K562 (cell line): ENCODE data around the gene CCL8. TPM values are rescaled to one million over a fixed set of nuclear protein-coding genes. Genes with fewer than 3 reads are reported as not detected.

Experiments
- ATAC-seq: fragments of 200-7000 bp; cut with Tn5 transposase; 3 replicates; pipeline ENCODE4 v1.9.1; 2020; ENCODE audit warnings: moderate library complexity
- BruUV-seq: library from RNA; stranded (reverse); fragments of 400-500 nt; replicated peaks from 2 replicates; lab custom pipeline; 2021; lab: Mats Ljungman, UMichigan
- CTCF ChIA-PET: fragments of 300-600 bp; formaldehyde crosslinking; extraction: SDS; loops from one replicate; lab custom pipeline; 2021; ENCODE audit warnings: low intra/inter-chr PET ratio; lab: Yijun Ruan, JAX
- POLR2A ChIA-PET: fragments of 300-600, 350-650 bp; sonication (Branson Sonifier 250); formaldehyde crosslinking; extraction: SDS; loops from one replicate; lab custom pipeline; 2021; ENCODE audit warnings: antibody characterized with exemption, inconsistent platforms; lab: Yijun Ruan, JAX
- DNase-seq, 4 experiments: peaks; one replicate each; pipeline versions ENCODE4 v3.0.0 to v3.0.0-alpha.2; 2011 to 2018; ENCODE audit warnings: low spot score in 3 of 4, mixed read lengths in 3 of 4; ENCODE audit errors: extremely low read depth in 1 of 4
- FAIRE-seq: peaks from 2 replicates; lab custom pipeline; 2011; peaks lifted over from hg19 to GRCh38; lab: Jason Lieb, UNC
- H2AFZ ChIP-seq: 2 replicates; pipeline ENCODE4 v1.6.0; 2011; ENCODE audit warnings: low read depth, low read length, control low read depth, inconsistent platforms
- H3K27ac ChIP-seq: fragments of 200-600 bp; 3 replicates; pipeline ENCODE4 v1.8.0; 2011; ENCODE audit warnings: low read depth, mild to moderate bottlenecking, control low read depth, inconsistent platforms, low read length, moderate library complexity, mixed read lengths; ENCODE audit errors: extremely low read depth
- H3K27me3 ChIP-seq, 2 experiments: fragments of 300-600 bp in 1 of 2; 2 replicates in 1 of 2; 3 replicates in 1 of 2; pipeline versions ENCODE4 v1.6.0 to v1.8.0; 2011; ENCODE audit warnings: inconsistent platforms in 2 of 2, low read length in 2 of 2, mild to moderate bottlenecking in 1 of 2, mixed read lengths in 1 of 2, moderate library complexity in 1 of 2; ENCODE audit not compliant: control insufficient read depth in 2 of 2, insufficient read depth in 2 of 2
- H3K36me3 ChIP-seq: fragments of 300-600 bp; 3 replicates; pipeline ENCODE4 v1.8.0; 2011; ENCODE audit warnings: mild to moderate bottlenecking, low read length, inconsistent platforms; ENCODE audit not compliant: control insufficient read depth, insufficient read depth
- H3K4me1 ChIP-seq, 2 experiments: fragments of 200-600 bp in 1 of 2; replicated peaks in 1 of 2; 2 replicates in 1 of 2; 3 replicates in 1 of 2; pipeline versions ENCODE4 v1.5.1 to v1.8.0; 2011; ENCODE audit warnings: inconsistent platforms in 2 of 2, low read length in 2 of 2, mild to moderate bottlenecking in 1 of 2, mixed read lengths in 1 of 2, moderate library complexity in 1 of 2; ENCODE audit not compliant: control insufficient read depth in 2 of 2, insufficient read depth in 2 of 2
- H3K4me2 ChIP-seq: 2 replicates; pipeline ENCODE4 v1.6.1; 2011; ENCODE audit warnings: low read length, control low read depth, inconsistent platforms, mixed read lengths; ENCODE audit not compliant: insufficient read depth
- H3K4me3 ChIP-seq: fragments of 200-600 bp; sonication (generic), shearing (Covaris generic); 2 replicates; pipeline ENCODE4 v1.5.1; 2016; ENCODE audit warnings: control low read depth, inconsistent platforms
- H3K79me2 ChIP-seq: fragments of 200-600 bp; 3 replicates; pipeline ENCODE4 v1.8.0; 2011; ENCODE audit warnings: low read length, inconsistent platforms; ENCODE audit not compliant: control insufficient read depth, insufficient read depth
- H3K9ac ChIP-seq, 2 experiments: 2 replicates each; pipeline versions ENCODE4 v1.6.0 to v1.6.1; 2011; ENCODE audit warnings: low read depth in 2 of 2, low read length in 2 of 2, control low read depth in 1 of 2, inconsistent platforms in 1 of 2, mild to moderate bottlenecking in 1 of 2, mixed read lengths in 1 of 2; ENCODE audit not compliant: insufficient read depth in 1 of 2
- H3K9me1 ChIP-seq: one replicate; pipeline ENCODE4 v1.6.0; 2011; ENCODE audit warnings: inconsistent platforms, mild to moderate bottlenecking, low read length, moderate library complexity; ENCODE audit not compliant: control insufficient read depth, insufficient read depth
- H3K9me3 ChIP-seq: replicated peaks from 2 replicates; pipeline ENCODE4 v1.5.1; 2011; ENCODE audit warnings: low read depth, low read length, inconsistent platforms; ENCODE audit not compliant: control insufficient read depth, insufficient read depth
- H4K20me1 ChIP-seq: replicated peaks from 2 replicates; pipeline ENCODE4 v1.6.1; 2011; ENCODE audit warnings: low read length, inconsistent platforms, mixed read lengths; ENCODE audit not compliant: control insufficient read depth, insufficient read depth
- ARID2 ChIP-seq: fragments of 450-650 bp; IDR thresholded peaks from 2 replicates; pipeline ENCODE4 v1.6.1; 2017; ENCODE audit warnings: antibody characterized with exemption, mild to moderate bottlenecking
- BDP1 ChIP-seq: IDR thresholded peaks from 3 replicates; pipeline ENCODE4 v1.6.1; 2011; ENCODE audit not compliant: insufficient read length, insufficient read depth
- CHD2 ChIP-seq: IDR thresholded peaks from 2 replicates; pipeline ENCODE4 v1.6.1; 2011; ENCODE audit warnings: low read depth, low read length
- CXXC5 ChIP-seq: fragments of 250-450 bp; sonication (Bioruptor Pico); IDR thresholded peaks from 2 replicates; pipeline ENCODE4 v1.8.0; 2022; ENCODE audit warnings: inconsistent platforms, mild to moderate bottlenecking, moderate library complexity
- DMBX1 ChIP-seq: fragments of 250-450 bp; sonication (Bioruptor Pico); IDR thresholded peaks from 2 replicates; pipeline ENCODE4 v1.8.0; 2022; ENCODE audit warnings: inconsistent platforms, mild to moderate bottlenecking, moderate library complexity, borderline replicate concordance
- FOXJ3 ChIP-seq: sonication (generic); formaldehyde crosslinking; IDR thresholded peaks from 2 replicates; pipeline ENCODE4 v1.4.0; 2020; ENCODE audit warnings: mild to moderate bottlenecking, missing genetic modification reagents
- FOXK2 ChIP-seq, 2 experiments: fragments of 450-650 bp; IDR thresholded peaks in 1 of 2; conservative IDR thresholded peaks in 1 of 2; 2 replicates each; pipeline ENCODE4 v1.6.1; 2016; ENCODE audit warnings: low read depth in 2 of 2, mild to moderate bottlenecking in 1 of 2
- GABPA ChIP-seq: fragments of 200-800 bp; sonication (Bioruptor generic); conservative IDR thresholded peaks from 2 replicates; pipeline ENCODE4 v1.6.1; 2016; ENCODE audit warnings: low read depth, missing genetic modification characterization, missing compliant biosample characterization
- HNRNPH1 ChIP-seq: fragments of 200-400 bp; formaldehyde crosslinking; optimal IDR thresholded peaks from 2 replicates; pipeline ENCODE3; 2017; ENCODE audit warnings: low read depth, mild to moderate bottlenecking, low read length, moderate library complexity
- JUN ChIP-seq, 2 experiments: sonication (generic) in 1 of 2; formaldehyde crosslinking in 1 of 2; IDR thresholded peaks; 2 replicates each; pipeline versions ENCODE4 v1.6.1 to v1.8.0; 2012 to 2022; ENCODE audit warnings: borderline replicate concordance in 2 of 2, mild to moderate bottlenecking in 2 of 2, improper control_type of control experiment in 1 of 2, low read depth in 1 of 2, low read length in 1 of 2, missing genetic modification reagents in 1 of 2
- KLF6 ChIP-seq: fragments of 250-450 bp; sonication (Bioruptor Pico); IDR thresholded peaks from 2 replicates; pipeline ENCODE4 v1.4.0; 2020; ENCODE audit warnings: mild to moderate bottlenecking, moderate library complexity, borderline replicate concordance
- LEF1 ChIP-seq: fragments of 450-650 bp; IDR thresholded peaks from 2 replicates; pipeline ENCODE4 v1.6.1; 2016; ENCODE audit warnings: mild to moderate bottlenecking
- POLR2H ChIP-seq: IDR thresholded peaks from 2 replicates; pipeline ENCODE4 v1.6.1; 2016; ENCODE audit warnings: missing genetic modification characterization, low read depth, mild to moderate bottlenecking, control low read depth, missing compliant biosample characterization, moderate library complexity
- RBFOX2 ChIP-seq: fragments of 200-400 bp; formaldehyde crosslinking; IDR thresholded peaks from 2 replicates; pipeline ENCODE4 v1.6.1; 2017; ENCODE audit warnings: low read depth, mild to moderate bottlenecking, low read length, moderate library complexity
- SMARCA4 ChIP-seq: fragments of 450-650 bp; IDR thresholded peaks from 2 replicates; pipeline ENCODE4 v1.6.1; 2016
- SREBF2 ChIP-seq: sonication (generic); formaldehyde crosslinking; IDR thresholded peaks from 2 replicates; pipeline ENCODE4 v1.4.0; 2020; ENCODE audit warnings: mild to moderate bottlenecking, missing genetic modification reagents
- TCFL5 ChIP-seq: fragments of 250-450 bp; sonication (Bioruptor Pico); conservative IDR thresholded peaks from 2 replicates; pipeline ENCODE4 v1.6.1; 2021; ENCODE audit warnings: mild to moderate bottlenecking, moderate library complexity, matching md5 sums
- ZNF143 ChIP-seq: sonication (generic); formaldehyde crosslinking; IDR thresholded peaks from 2 replicates; pipeline ENCODE4 v1.9.0; 2022; ENCODE audit warnings: mild to moderate bottlenecking, missing genetic modification reagents
- ZNF311 ChIP-seq: fragments of 250-450 bp; sonication (Bioruptor Pico); IDR thresholded peaks from 2 replicates; pipeline ENCODE4 v1.4.0; 2020; ENCODE audit warnings: mild to moderate bottlenecking, moderate library complexity
- WGBS: fragments of 100-300 bp; shearing (Covaris generic); methylation state at CpG from one replicate; pipeline ENCODE4 v1.1.6; 2016; ENCODE audit warnings: low coverage, mixed read lengths; ENCODE audit not compliant: insufficient coverage; ENCODE audit errors: missing lambda C conversion rate; 5-methylcytosine and 5-hydroxymethylcytosine counted together
- in situ Hi-C: fragments of 300-500 bp; cut with MboI; formaldehyde crosslinking; loops from 4 replicates; pipeline ENCODE4 v1.15.0; 2018; ENCODE audit warnings: inconsistent platforms, mixed read lengths
- intact Hi-C: fragments of 100-400 bp; cut with micrococcal nuclease; formaldehyde crosslinking; loops from 2 replicates; pipeline ENCODE4 v1.14.2; 2022
- polyA plus RNA-seq, 8 experiments: library from polyadenylated mRNA; depleted of rRNA in 4 of 8; stranded (reverse) in 5 of 8; unstranded in 3 of 8; fragments of >200 nt; fragmentation: Nextera tagmentation in 2 of 8; fragmentation: Illumina TruSeq in 1 of 8; extraction: Ambion mirVana in 2 of 8; extraction: Trizol in 1 of 8; gene quantifications; 2 replicates each; pipeline versions ENCODE4 v1.2.1 to v1.2.3, GENCODE V29; 2011 to 2014; ENCODE audit warnings: inconsistent platforms in 1 of 8, missing spikeins in 1 of 8
- total RNA-seq, 7 experiments: library from RNA; depleted of rRNA in 6 of 7; stranded (reverse); fragments of >200 nt in 6 of 7; fragmentation: Illumina TruSeq in 2 of 7; extraction: Trizol in 2 of 7; gene quantifications; 2 replicates each; pipeline versions ENCODE4 v1.2.1 to v1.2.3, GENCODE V29; 2011 to 2021; ENCODE audit warnings: low replicate concordance in 1 of 7
- TF ChIP-seq, protein P1 (sequence below): fragments of 200-800 bp; sonication (Bioruptor generic); IDR thresholded peaks from 2 replicates; pipeline ENCODE4 v1.6.1; 2017; ENCODE audit warnings: missing genetic modification characterization, missing compliant biosample characterization
- TF ChIP-seq, protein P2 (sequence below): fragments of 450-650 bp; formaldehyde crosslinking; IDR thresholded peaks from 2 replicates; pipeline ENCODE4 v1.4.0; 2022; ENCODE audit warnings: mild to moderate bottlenecking, moderate library complexity

CCL8 gene
- total and polyA plus RNA-seq, 9 of the 15 experiments (the other 6 are each of a cell fraction or from before 2014, with no cell fraction given) = 0.06 TPM; not detected in 8

DNA sequence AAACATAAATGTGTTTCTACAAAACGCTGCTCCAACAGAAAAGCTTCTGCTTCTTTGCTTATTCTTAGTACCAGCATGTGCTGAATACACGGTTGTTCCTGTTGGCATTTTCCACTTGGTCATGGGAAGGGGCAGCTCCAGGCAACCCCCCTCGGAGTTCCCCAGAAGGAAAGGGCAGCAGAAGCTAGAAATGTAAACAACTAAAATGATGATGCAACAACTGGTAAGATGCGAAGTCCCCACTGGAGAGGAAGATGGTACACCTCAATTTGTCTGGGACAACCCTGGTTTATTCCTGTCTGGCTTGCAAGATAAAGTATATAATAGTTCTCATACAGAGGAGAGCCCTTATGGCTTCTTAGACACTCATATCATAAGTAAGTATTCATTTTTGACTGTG lies 27.8 kb downstream of the CCL8 start:
- Histone ChIP-seq H3K27ac (no peak overlapping the region), H3K36me3 (no peaks in the 10 kb centered on the region), H3K27me3 (no peaks in the 10 kb centered on the region), H3K4me2 (no peak overlapping the region), H4K20me1 (no peaks in the 10 kb centered on the region), H3K9me1 (no peaks in the 10 kb centered on the region), H3K4me1 (peaks cover 0 to 9% of the 10 kb centered on the region in 2 experiments; a peak in 2 of 5 replicates), H3K9ac (no peak overlapping the region), H3K79me2 (no peaks in the 10 kb centered on the region), H3K4me3 (no peak overlapping the region), H2AFZ (no peak overlapping the region; the same call in 1 of the 2 replicates), H3K9me3 (no peaks in the 10 kb centered on the region)
- ChIA-PET POLR2A (no interaction called here), CTCF (interaction anchor here (0.7 kb wide), 1 partner anchor 10 kb away, joined by 3 read pairs; no protein-coding TSS in a partner anchor)
- FAIRE-seq = no peak
- in situ Hi-C loops (no loop called here), intact Hi-C loops (no loop called here)
- DNase-seq = peak in 1 of 4 experiments; percentile 5
- 5% methylated on average over 4 of the region's 4 CpGs for WGBS
- no TSS peak for BruUV-seq
- ATAC-seq = peak; percentile 82
- TF ChIP-seq ZNF143 (CRISPR knock-in tag) (no peak), FOXK2 (conservative IDR thresholded peaks at IDR 0.05 in 1 of 2, IDR thresholded peaks at IDR 0.05 in 1 of 2; ENCODE audit: low read depth in 2 of 2) (peak; percentile 84 to 87; a peak in 3 of 4 replicates), POLR2H (tag) (peak; percentile 26; the same call in 1 of the 2 replicates), LEF1 (peak; percentile 46; the same call in 1 of the 2 replicates), CXXC5 (CRISPR knock-in tag) (peak; percentile 26; the same call in 1 of the 2 replicates), ARID2 (no peak), HNRNPH1 (no peak), DMBX1 (CRISPR knock-in tag) (no peak), TCFL5 (CRISPR knock-in tag) (no peak), JUN (IDR thresholded peaks at IDR 0.05; ENCODE audit: borderline replicate concordance, low read depth, low read length) (peak; percentile 47; the same call in 1 of the 2 replicates), JUN (CRISPR knock-in tag; IDR thresholded peaks at IDR 0.05; ENCODE audit: borderline replicate concordance) (no peak), ZNF311 (peak; percentile 63; the same call in 1 of the 2 replicates), SMARCA4 (peak; percentile 55; the same call in 1 of the 2 replicates), RBFOX2 (0 out of 2 replicates have a peak, but pooled peaks have one; percentile 25), BDP1 (no peak), FOXJ3 (CRISPR knock-in tag) (no peak), KLF6 (CRISPR knock-in tag) (peak; percentile 22; the same call in 1 of the 2 replicates), CHD2 (no peak), SREBF2 (CRISPR knock-in tag) (no peak), GABPA (tag) (no peak)
- TF ChIP-seq, protein P1, sequence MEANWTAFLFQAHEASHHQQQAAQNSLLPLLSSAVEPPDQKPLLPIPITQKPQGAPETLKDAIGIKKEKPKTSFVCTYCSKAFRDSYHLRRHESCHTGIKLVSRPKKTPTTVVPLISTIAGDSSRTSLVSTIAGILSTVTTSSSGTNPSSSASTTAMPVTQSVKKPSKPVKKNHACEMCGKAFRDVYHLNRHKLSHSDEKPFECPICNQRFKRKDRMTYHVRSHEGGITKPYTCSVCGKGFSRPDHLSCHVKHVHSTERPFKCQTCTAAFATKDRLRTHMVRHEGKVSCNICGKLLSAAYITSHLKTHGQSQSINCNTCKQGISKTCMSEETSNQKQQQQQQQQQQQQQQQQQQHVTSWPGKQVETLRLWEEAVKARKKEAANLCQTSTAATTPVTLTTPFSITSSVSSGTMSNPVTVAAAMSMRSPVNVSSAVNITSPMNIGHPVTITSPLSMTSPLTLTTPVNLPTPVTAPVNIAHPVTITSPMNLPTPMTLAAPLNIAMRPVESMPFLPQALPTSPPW (CRISPR knock-in tag) = peak; percentile 55; the same call in 1 of the 2 replicates
- TF ChIP-seq, protein P2, sequence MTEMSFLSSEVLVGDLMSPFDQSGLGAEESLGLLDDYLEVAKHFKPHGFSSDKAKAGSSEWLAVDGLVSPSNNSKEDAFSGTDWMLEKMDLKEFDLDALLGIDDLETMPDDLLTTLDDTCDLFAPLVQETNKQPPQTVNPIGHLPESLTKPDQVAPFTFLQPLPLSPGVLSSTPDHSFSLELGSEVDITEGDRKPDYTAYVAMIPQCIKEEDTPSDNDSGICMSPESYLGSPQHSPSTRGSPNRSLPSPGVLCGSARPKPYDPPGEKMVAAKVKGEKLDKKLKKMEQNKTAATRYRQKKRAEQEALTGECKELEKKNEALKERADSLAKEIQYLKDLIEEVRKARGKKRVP (CRISPR knock-in tag) = peak; percentile 97
